Suppressor macrophage treated with lipopolysaccharide for 1 hour (primary cell): ENCODE measurements around the gene CLIC5.

ENCODE experiments used
- DNase-seq, 3 donors: peaks; one replicate each; pipeline ENCODE4 v3.0.0-alpha.2; 2020 to 2022

CLIC5 gene

GRCh38 chr6:45835721-45836437 is 179.8 kb downstream of the CLIC5 start:
- DNase-seq: no peak

- DNase-seq: no peak
These were observed 183.6 kb downstream of the CLIC5 start for GRCh38 chr6:45832063-45832462.
